OCI-LY1 (cell line): ENCODE data around the gene ARHGDIG.

Source experiments
- H2AFZ ChIP-seq: fragments of 200-600 bp; sonication (generic), shearing (Covaris generic); 2 replicates; pipeline ENCODE4 v1.6.0; 2014; ENCODE audit warnings: antibody characterized with exemption, mild to moderate bottlenecking, low read length
- H3F3A ChIP-seq: fragments of 200-600 bp; sonication (generic), shearing (Covaris generic); 2 replicates; pipeline ENCODE4 v1.6.0; 2014; ENCODE audit warnings: mild to moderate bottlenecking, antibody characterized with exemption, low read length, moderate library complexity; ENCODE audit not compliant: insufficient read depth
- H3K27ac ChIP-seq: fragments of 200-600 bp; sonication (generic); 2 replicates; pipeline ENCODE4 v1.5.1; 2014; ENCODE audit warnings: low read length, mixed run types, mild to moderate bottlenecking, low read depth; ENCODE audit not compliant: poor library complexity, severe bottlenecking
- H3K27me3 ChIP-seq: fragments of 200-600 bp; sonication (generic); 2 replicates; pipeline ENCODE4 v1.6.0; 2014; ENCODE audit warnings: antibody characterized with exemption, mild to moderate bottlenecking, low read length, moderate library complexity; ENCODE audit not compliant: insufficient read depth
- H3K36me3 ChIP-seq: fragments of 200-600 bp; sonication (generic); 2 replicates; pipeline ENCODE4 v1.6.1; 2014; ENCODE audit warnings: mild to moderate bottlenecking, antibody characterized with exemption, low read length, moderate library complexity, mixed read lengths; ENCODE audit not compliant: insufficient read depth
- H3K4me1 ChIP-seq: fragments of 200-600 bp; sonication (generic); 2 replicates; pipeline ENCODE4 v1.5.1; 2014; ENCODE audit warnings: mild to moderate bottlenecking, low read length, moderate library complexity; ENCODE audit not compliant: insufficient read depth, severe bottlenecking
- H3K4me2 ChIP-seq: fragments of 200-600 bp; sonication (generic), shearing (Covaris generic); 2 replicates; pipeline ENCODE4 v1.6.1; 2014; ENCODE audit warnings: low read length
- H3K4me3 ChIP-seq: fragments of 200-600 bp; sonication (generic); 2 replicates; pipeline ENCODE4 v1.5.1; 2014; ENCODE audit warnings: low read length, low read depth, mild to moderate bottlenecking, mixed read lengths; ENCODE audit not compliant: poor library complexity, severe bottlenecking
- H3K79me2 ChIP-seq: fragments of 200-600 bp; shearing (Covaris generic); 2 replicates; pipeline ENCODE4 v1.6.1; 2016; ENCODE audit warnings: mixed run types, low read length, mixed read lengths; ENCODE audit not compliant: insufficient read depth
- H3K9ac ChIP-seq: fragments of 200-600 bp; sonication (generic), shearing (Covaris generic); 2 replicates; pipeline ENCODE4 v1.6.1; 2014; ENCODE audit warnings: mild to moderate bottlenecking, low read length, mixed read lengths
- H3K9me2 ChIP-seq: fragments of 200-600 bp; sonication (generic), shearing (Covaris generic); 2 replicates; pipeline ENCODE4 v1.6.1; 2014; ENCODE audit warnings: low read depth, mild to moderate bottlenecking, low read length, mixed read lengths
- H3K9me3 ChIP-seq: fragments of 200-600 bp; shearing (Covaris generic); 2 replicates; pipeline ENCODE4 v1.6.1; 2014; ENCODE audit warnings: low read length, mixed read lengths
- H4K20me1 ChIP-seq: fragments of 200-600 bp; sonication (generic), shearing (Covaris generic); 2 replicates; pipeline ENCODE4 v1.6.0; 2016; ENCODE audit warnings: mild to moderate bottlenecking, low read length; ENCODE audit not compliant: insufficient read depth
- CTCF ChIP-seq: fragments of 200-600 bp; sonication (generic), shearing (Covaris generic); IDR thresholded peaks from 2 replicates; pipeline ENCODE4 v1.5.1; 2017; ENCODE audit warnings: mild to moderate bottlenecking, antibody characterized with exemption, low read length, moderate library complexity, mixed read lengths
- EZH2 ChIP-seq: fragments of 200-600 bp; sonication (generic), shearing (Covaris generic); IDR thresholded peaks from 2 replicates; pipeline ENCODE4 v1.8.0; 2017; ENCODE audit warnings: borderline replicate concordance, mixed run types, mild to moderate bottlenecking, antibody characterized with exemption, low read length, moderate library complexity, mixed read lengths

Gene ARHGDIG

GRCh38 chr16:297832-298231, 17.4 kb downstream of the ARHGDIG start:
- Histone ChIP-seq H2AFZ (no peak overlapping the region), H3K9me2 (no peaks in the 10 kb centered on the region), H3K9me3 (no peaks in the 10 kb centered on the region), H3F3A (no peaks in the 10 kb centered on the region), H3K27ac (no peak overlapping the region), H3K79me2 (no peaks in the 10 kb centered on the region), H3K27me3 (no peaks in the 10 kb centered on the region), H3K4me3 (no peak overlapping the region), H3K9ac (no peak overlapping the region), H3K4me1 (no peaks in the 10 kb centered on the region), H3K36me3 (peaks cover 15% of the 10 kb centered on the region), H3K4me2 (no peak overlapping the region), H4K20me1 (no peaks in the 10 kb centered on the region)
- TF ChIP-seq EZH2 (no peak), CTCF (no peak)

GRCh38 chr16:301235-301634, 20.8 kb downstream of the ARHGDIG start:
- Histone ChIP-seq H3K4me2 (no peak overlapping the region), H3K36me3 (peaks cover 18% of the 10 kb centered on the region), H2AFZ (no peak overlapping the region), H3K4me3 (no peak overlapping the region), H3K79me2 (no peaks in the 10 kb centered on the region), H3K27ac (no peak overlapping the region), H3K9ac (no peak overlapping the region), H3K4me1 (no peaks in the 10 kb centered on the region), H3K9me3 (no peaks in the 10 kb centered on the region), H3F3A (no peaks in the 10 kb centered on the region), H3K9me2 (no peaks in the 10 kb centered on the region), H3K27me3 (no peaks in the 10 kb centered on the region), H4K20me1 (no peaks in the 10 kb centered on the region)
- TF ChIP-seq EZH2 = no peak
- no peak for TF ChIP-seq CTCF

GRCh38 chr16:301950-302349, 21.6 kb downstream of the ARHGDIG start:
- no peak overlapping the region for H3K4me2 ChIP-seq
- H3K27ac ChIP-seq = no peak overlapping the region
- no peak overlapping the region for H2AFZ ChIP-seq
- no peaks in the 10 kb centered on the region for H3K79me2 ChIP-seq
- no peaks in the 10 kb centered on the region for H3K9me3 ChIP-seq
- peaks cover 23% of the 10 kb centered on the region for H3K36me3 ChIP-seq
- no peaks in the 10 kb centered on the region for H3K9me2 ChIP-seq
- H3K4me1 ChIP-seq = no peaks in the 10 kb centered on the region
- no peaks in the 10 kb centered on the region for H3F3A ChIP-seq
- H3K4me3 ChIP-seq = no peak overlapping the region
- no peak overlapping the region for H3K9ac ChIP-seq
- TF ChIP-seq EZH2 (no peak), CTCF (no peak)
- no peaks in the 10 kb centered on the region for H4K20me1 ChIP-seq
- H3K27me3 ChIP-seq = no peaks in the 10 kb centered on the region
